Brain microvascular endothelial cell (primary cell): ENCODE results near the gene LOXHD1.

Source experiments
- DNase-seq: peaks from one replicate; pipeline ENCODE4 v3.0.0-alpha.2; 2020
- H3K27ac ChIP-seq: fragments of 250-450 bp; sonication (Bioruptor Pico); 2 replicates; pipeline ENCODE4 v1.5.1; 2020; ENCODE audit warnings: mild to moderate bottlenecking, moderate library complexity
- H3K27me3 ChIP-seq: fragments of 250-450 bp; sonication (Bioruptor Pico); replicated peaks from 2 replicates; pipeline ENCODE4 v1.5.1; 2020; ENCODE audit warnings: mild to moderate bottlenecking
- H3K36me3 ChIP-seq: fragments of 250-450 bp; sonication (Bioruptor Pico); replicated peaks from 2 replicates; pipeline ENCODE4 v1.5.1; 2020; ENCODE audit warnings: mild to moderate bottlenecking
- H3K4me3 ChIP-seq: 2 replicates; pipeline ENCODE4 v1.5.1; 2011; ENCODE audit warnings: low read depth, mild to moderate bottlenecking, control low read depth, low read length, moderate library complexity
- in situ Hi-C: cut with HindIII; loops from 2 replicates; pipeline ENCODE4 v1.10.0; 2017; ENCODE audit warnings: low sequenced_read_pairs, low pct_ligation_motif_present
- TF ChIP-seq, protein P1 (sequence below): IDR thresholded peaks from 2 replicates; pipeline ENCODE4 v1.5.1; 2011; ENCODE audit warnings: low read depth, mild to moderate bottlenecking, moderate library complexity, low read length, control low read depth, inconsistent platforms; ENCODE audit errors: missing control alignments

The LOXHD1 gene, protein sequence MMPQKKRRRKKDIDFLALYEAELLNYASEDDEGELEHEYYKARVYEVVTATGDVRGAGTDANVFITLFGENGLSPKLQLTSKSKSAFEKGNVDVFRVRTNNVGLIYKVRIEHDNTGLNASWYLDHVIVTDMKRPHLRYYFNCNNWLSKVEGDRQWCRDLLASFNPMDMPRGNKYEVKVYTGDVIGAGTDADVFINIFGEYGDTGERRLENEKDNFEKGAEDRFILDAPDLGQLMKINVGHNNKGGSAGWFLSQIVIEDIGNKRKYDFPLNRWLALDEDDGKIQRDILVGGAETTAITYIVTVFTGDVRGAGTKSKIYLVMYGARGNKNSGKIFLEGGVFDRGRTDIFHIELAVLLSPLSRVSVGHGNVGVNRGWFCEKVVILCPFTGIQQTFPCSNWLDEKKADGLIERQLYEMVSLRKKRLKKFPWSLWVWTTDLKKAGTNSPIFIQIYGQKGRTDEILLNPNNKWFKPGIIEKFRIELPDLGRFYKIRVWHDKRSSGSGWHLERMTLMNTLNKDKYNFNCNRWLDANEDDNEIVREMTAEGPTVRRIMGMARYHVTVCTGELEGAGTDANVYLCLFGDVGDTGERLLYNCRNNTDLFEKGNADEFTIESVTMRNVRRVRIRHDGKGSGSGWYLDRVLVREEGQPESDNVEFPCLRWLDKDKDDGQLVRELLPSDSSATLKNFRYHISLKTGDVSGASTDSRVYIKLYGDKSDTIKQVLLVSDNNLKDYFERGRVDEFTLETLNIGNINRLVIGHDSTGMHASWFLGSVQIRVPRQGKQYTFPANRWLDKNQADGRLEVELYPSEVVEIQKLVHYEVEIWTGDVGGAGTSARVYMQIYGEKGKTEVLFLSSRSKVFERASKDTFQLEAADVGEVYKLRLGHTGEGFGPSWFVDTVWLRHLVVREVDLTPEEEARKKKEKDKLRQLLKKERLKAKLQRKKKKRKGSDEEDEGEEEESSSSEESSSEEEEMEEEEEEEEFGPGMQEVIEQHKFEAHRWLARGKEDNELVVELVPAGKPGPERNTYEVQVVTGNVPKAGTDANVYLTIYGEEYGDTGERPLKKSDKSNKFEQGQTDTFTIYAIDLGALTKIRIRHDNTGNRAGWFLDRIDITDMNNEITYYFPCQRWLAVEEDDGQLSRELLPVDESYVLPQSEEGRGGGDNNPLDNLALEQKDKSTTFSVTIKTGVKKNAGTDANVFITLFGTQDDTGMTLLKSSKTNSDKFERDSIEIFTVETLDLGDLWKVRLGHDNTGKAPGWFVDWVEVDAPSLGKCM (N-terminal part only)

DNA sequence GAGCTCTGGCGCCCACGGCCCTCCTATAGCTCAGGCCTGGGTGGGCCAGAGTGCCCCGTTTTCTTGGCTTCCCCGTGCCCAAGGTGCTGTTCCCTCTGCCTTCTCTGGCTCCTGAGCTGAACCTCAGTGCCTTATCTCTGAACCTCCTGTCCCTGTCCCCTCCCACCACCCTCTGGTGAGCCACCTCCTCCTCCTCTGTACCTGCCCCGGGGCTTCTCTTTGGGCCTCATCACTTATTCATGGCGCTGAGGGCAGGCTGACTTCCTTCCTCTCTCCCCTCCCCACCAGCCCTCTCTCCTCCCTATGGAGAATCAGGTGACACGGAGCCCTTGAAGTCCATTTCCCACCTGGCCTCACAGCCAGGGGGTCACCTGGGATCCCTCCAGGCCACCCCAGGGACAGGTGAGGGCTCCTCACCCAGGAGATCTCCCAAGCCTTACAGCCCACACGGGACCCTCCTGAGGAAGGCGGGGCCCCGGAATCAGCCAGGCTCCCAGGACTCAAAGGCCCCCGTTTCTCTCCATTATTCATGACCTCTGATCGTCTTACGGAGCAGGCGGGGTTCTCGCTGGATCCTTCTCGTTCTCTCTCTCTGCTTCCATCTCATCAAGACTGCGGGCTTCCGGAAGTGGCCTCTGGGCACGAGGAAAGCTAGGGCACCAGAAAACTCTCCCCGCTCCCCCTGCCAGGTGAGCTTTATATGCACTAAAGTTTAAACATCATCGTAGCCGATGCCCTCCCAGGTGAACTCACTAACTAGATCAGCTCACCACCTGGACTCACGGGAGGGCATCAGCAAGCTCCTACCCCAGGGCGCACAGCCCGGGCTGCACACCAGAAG lies at the start of gene LOXHD1:
LOXHD1 (minus strand) TSS at position 106 of the 841 bp plus-strand sequence. CDS start 187 bp downstream, outside the sequence.
- Histone ChIP-seq H3K4me3 (no peak within 1 kb of the TSS), H3K27ac (no peak within 1 kb of the TSS), H3K36me3 (no peaks in the 10 kb centered on the region), H3K27me3 (no peaks in the 10 kb centered on the region)
- TF ChIP-seq, protein P1, sequence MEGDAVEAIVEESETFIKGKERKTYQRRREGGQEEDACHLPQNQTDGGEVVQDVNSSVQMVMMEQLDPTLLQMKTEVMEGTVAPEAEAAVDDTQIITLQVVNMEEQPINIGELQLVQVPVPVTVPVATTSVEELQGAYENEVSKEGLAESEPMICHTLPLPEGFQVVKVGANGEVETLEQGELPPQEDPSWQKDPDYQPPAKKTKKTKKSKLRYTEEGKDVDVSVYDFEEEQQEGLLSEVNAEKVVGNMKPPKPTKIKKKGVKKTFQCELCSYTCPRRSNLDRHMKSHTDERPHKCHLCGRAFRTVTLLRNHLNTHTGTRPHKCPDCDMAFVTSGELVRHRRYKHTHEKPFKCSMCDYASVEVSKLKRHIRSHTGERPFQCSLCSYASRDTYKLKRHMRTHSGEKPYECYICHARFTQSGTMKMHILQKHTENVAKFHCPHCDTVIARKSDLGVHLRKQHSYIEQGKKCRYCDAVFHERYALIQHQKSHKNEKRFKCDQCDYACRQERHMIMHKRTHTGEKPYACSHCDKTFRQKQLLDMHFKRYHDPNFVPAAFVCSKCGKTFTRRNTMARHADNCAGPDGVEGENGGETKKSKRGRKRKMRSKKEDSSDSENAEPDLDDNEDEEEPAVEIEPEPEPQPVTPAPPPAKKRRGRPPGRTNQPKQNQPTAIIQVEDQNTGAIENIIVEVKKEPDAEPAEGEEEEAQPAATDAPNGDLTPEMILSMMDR: no peak
- in situ Hi-C loops: loop anchor here (25.0 kb wide), 1 partner anchor 495 kb away; a partner anchor contains a TSS
- DNase-seq: no peak

DNA sequence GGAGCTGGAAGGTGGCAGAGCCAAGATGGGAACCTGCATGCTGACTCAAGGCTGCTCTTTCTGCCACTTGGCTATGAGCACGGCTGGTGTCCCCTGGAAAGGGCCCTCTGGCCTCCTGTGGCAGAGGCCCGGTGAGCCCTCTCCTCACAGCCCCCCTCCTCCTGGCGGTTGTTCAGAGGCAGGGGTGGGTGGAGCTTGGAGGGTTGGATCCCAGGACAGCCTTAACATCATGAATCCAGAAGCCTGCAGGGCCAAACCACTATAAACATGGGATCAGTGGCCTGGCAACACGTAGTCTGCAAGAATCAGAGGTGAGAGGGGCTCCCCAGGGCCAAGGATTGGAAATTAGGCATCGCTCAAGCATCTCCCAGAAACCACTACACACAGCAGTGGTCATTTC lies 48.5 kb upstream of the LOXHD1 start:
- in situ Hi-C loops: no loop called here
- H3K36me3 ChIP-seq: no peaks in the 10 kb centered on the region
- H3K27me3 ChIP-seq: no peaks in the 10 kb centered on the region
- no peak overlapping the region for H3K4me3 ChIP-seq
- no peak for DNase-seq
- TF ChIP-seq, protein P1: no peak
- no peak overlapping the region for H3K27ac ChIP-seq

DNA sequence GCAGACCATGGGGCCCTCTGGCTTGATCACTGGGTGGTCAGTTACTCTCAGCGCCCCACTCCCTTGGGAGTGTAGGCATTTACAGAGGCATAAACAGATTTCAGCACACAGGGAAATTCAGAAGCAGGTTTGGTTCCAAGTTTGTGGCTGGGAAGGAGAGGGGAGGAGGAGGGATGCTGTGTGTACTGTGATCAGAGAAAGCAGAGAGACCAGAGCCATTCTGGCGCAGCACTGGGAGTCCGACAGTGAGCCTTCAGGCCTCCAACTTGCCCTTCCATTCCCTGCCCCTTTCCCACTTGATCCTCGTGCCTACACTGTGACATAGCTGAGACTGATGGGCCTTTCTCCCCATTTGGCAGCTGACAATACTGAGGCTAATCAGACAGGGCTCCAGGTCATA lies 47.8 kb upstream of the LOXHD1 start:
- H3K27me3 ChIP-seq: no peaks in the 10 kb centered on the region
- in situ Hi-C loops: no loop called here
- TF ChIP-seq, protein P1: no peak
- H3K4me3 ChIP-seq: no peak overlapping the region
- no peaks in the 10 kb centered on the region for H3K36me3 ChIP-seq
- DNase-seq: no peak
- H3K27ac ChIP-seq: no peak overlapping the region

DNA sequence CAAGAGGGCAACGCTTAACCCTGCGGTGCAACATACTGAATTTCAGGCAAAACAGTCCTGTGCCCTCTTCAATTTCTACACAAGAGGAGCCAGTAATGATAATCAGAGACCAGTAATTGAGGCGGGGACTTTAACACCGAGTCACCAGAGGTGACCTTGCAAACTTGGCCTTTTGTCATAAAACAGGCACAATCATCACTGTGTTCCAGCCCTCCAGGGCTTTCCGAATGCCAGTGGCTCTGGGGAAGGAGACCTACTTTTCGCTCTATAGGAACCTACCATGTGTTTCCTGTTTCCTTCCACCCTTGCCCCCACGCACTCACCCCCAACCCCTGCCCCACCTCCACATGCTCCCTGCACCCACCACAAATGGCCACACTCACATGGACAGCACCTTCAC lies 47.2 kb upstream of the LOXHD1 start:
- Histone ChIP-seq H3K27ac (no peak overlapping the region), H3K36me3 (no peaks in the 10 kb centered on the region), H3K27me3 (no peaks in the 10 kb centered on the region), H3K4me3 (no peak overlapping the region)
- in situ Hi-C loops: no loop called here
- DNase-seq: no peak
- TF ChIP-seq, protein P1: no peak

DNA sequence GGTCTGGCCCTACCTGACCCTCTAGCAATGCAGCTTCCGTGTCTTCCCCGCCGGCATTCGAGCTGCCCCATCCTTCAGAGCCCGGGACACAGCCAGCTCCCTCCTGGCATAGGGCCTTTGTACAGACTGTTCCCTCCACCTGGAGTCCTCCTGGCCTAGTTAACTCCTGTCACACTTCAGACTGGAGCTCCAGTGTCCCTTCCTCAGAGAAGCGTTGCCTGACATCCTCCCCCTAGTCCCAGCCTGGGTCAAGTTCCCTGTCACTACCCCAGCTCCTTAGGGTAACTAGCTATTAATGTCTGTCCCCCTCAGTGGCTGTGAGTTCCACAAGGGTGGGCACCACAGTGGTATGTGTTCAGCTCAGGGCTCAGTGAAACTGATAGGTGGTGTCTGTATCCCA lies 45.5 kb upstream of the LOXHD1 start:
- DNase-seq: no peak
- no peak overlapping the region for H3K4me3 ChIP-seq
- in situ Hi-C loops: no loop called here
- TF ChIP-seq, protein P1: no peak
- no peak overlapping the region for H3K27ac ChIP-seq
- no peaks in the 10 kb centered on the region for H3K36me3 ChIP-seq
- no peaks in the 10 kb centered on the region for H3K27me3 ChIP-seq
